HCT116 (cell line): ENCODE data around the gene EVI5. TPM values are rescaled to one million over a fixed set of nuclear protein-coding genes. Genes with fewer than 3 reads are reported as not detected.

Experiments
- ATAC-seq: fragments of 200-7000 bp; cut with Tn5 transposase; 2 replicates; pipeline ENCODE4 v1.9.1; 2020; ENCODE audit warnings: mild to moderate bottlenecking, moderate library complexity
- BruUV-seq: library from RNA; stranded (reverse); fragments of 400-500 nt; replicated peaks from 2 replicates; lab custom pipeline; 2021; lab: Mats Ljungman, UMichigan
- CTCF ChIA-PET: fragments of 300-600 bp; sonication (Branson Sonifier 250); formaldehyde crosslinking; loops from one replicate; lab custom pipeline; 2021; ENCODE audit warnings: antibody characterized with exemption; lab: Charles Lee
- POLR2A ChIA-PET: fragments of 300-600, 350-600 bp; sonication (Branson Sonifier 250); formaldehyde crosslinking; loops from one replicate; lab custom pipeline; 2021; ENCODE audit warnings: antibody characterized with exemption; lab: Charles Lee
- RAD21 ChIA-PET, 2 experiments: fragments of 300-600 bp; sonication (Branson Sonifier 250); formaldehyde crosslinking; loops; one replicate each; lab custom pipeline; 2023; ENCODE audit warnings: low total read pairs in 2 of 2; ENCODE audit not compliant: uncharacterized antibody in 2 of 2, unreplicated experiment in 2 of 2, low non-redundant PET in 1 of 2; lab: Charles Lee
- DNase-seq: peaks from one replicate; pipeline ENCODE4 v3.0.0-alpha.2; 2010; ENCODE audit warnings: low read depth, low spot score
- H2AFZ ChIP-seq: fragments of 200-600 bp; shearing (Covaris generic), sonication (generic); 2 replicates; pipeline ENCODE4 v1.6.1; 2017; ENCODE audit warnings: low read depth, mixed run types, mixed read lengths, antibody characterized with exemption, low read length; ENCODE audit not compliant: poor library complexity, severe bottlenecking
- H3K27ac ChIP-seq: 2 replicates; pipeline ENCODE4 v1.5.1; 2012; ENCODE audit warnings: low read depth, low read length
- H3K27me3 ChIP-seq: fragments of 200-600 bp; sonication (generic); 2 replicates; pipeline ENCODE4 v1.6.1; 2016; ENCODE audit warnings: mixed run types, low read length, mixed read lengths; ENCODE audit not compliant: insufficient read depth
- H3K36me3 ChIP-seq, 2 experiments: fragments of 200-500 bp in 1 of 2; fragments of 200-600 bp in 1 of 2; sonication (Bioruptor generic) in 1 of 2; sonication (generic) in 1 of 2; 2 replicates each; pipeline versions ENCODE4 v1.5.1 to v1.6.1; 2014 to 2016; ENCODE audit warnings: low read length in 2 of 2, inconsistent platforms in 1 of 2, mixed read lengths in 1 of 2, mixed run types in 1 of 2; ENCODE audit not compliant: insufficient read depth in 2 of 2, control insufficient read depth in 1 of 2
- H3K4me1 ChIP-seq, 2 experiments: fragments of 200-600 bp in 1 of 2; sonication (generic) in 1 of 2; 2 replicates each; pipeline versions ENCODE4 v1.5.1 to v1.6.1; 2012 to 2017; ENCODE audit warnings: low read length in 2 of 2, inconsistent platforms in 1 of 2, mild to moderate bottlenecking in 1 of 2, mixed read lengths in 1 of 2, mixed run types in 1 of 2, moderate library complexity in 1 of 2; ENCODE audit not compliant: insufficient read depth in 2 of 2, control insufficient read depth in 1 of 2
- H3K4me2 ChIP-seq: fragments of 200-600 bp; sonication (generic); 2 replicates; pipeline ENCODE4 v1.6.1; 2017; ENCODE audit warnings: mixed run types, low read length, mixed read lengths
- H3K4me3 ChIP-seq, 2 experiments: fragments of 200-600 bp in 1 of 2; sonication (generic) in 1 of 2; replicated peaks in 1 of 2; 2 replicates each; pipeline ENCODE4 v1.5.1; 2011 to 2016; ENCODE audit warnings: low read length in 2 of 2, control low read depth in 1 of 2, low read depth in 1 of 2, mild to moderate bottlenecking in 1 of 2, mixed read lengths in 1 of 2, mixed run types in 1 of 2
- H3K79me2 ChIP-seq: fragments of 200-600 bp; sonication (generic); 2 replicates; pipeline ENCODE4 v1.6.1; 2017; ENCODE audit warnings: mild to moderate bottlenecking, mixed run types, low read length, moderate library complexity, mixed read lengths; ENCODE audit not compliant: insufficient read depth
- H3K9ac ChIP-seq: fragments of 200-600 bp; sonication (generic); 2 replicates; pipeline ENCODE4 v1.6.1; 2016; ENCODE audit warnings: low read length, mixed read lengths
- H3K9me2 ChIP-seq: fragments of 200-600 bp; sonication (generic), shearing (Covaris generic); 2 replicates; pipeline ENCODE4 v1.6.1; 2017; ENCODE audit warnings: mixed run types, mild to moderate bottlenecking, moderate library complexity; ENCODE audit not compliant: insufficient read depth
- H3K9me3 ChIP-seq, 2 experiments: fragments of 200-500 bp in 1 of 2; fragments of 200-600 bp in 1 of 2; sonication (Bioruptor generic) in 1 of 2; sonication (generic) in 1 of 2; 2 replicates each; pipeline ENCODE4 v1.6.1; 2014 to 2017; ENCODE audit warnings: low read length in 2 of 2, mixed read lengths in 2 of 2, inconsistent platforms in 1 of 2, low read depth in 1 of 2, mild to moderate bottlenecking in 1 of 2, mixed run types in 1 of 2, moderate library complexity in 1 of 2; ENCODE audit not compliant: control insufficient read depth in 1 of 2, insufficient read depth in 1 of 2
- H4K20me1 ChIP-seq: fragments of 200-600 bp; sonication (generic), shearing (Covaris generic); 2 replicates; pipeline ENCODE4 v1.6.1; 2017; ENCODE audit warnings: mixed run types, mild to moderate bottlenecking, moderate library complexity; ENCODE audit not compliant: insufficient read depth
- ATF3 ChIP-seq: IDR thresholded peaks from 2 replicates; pipeline ENCODE4 v1.6.1; 2012
- CBX3 ChIP-seq: IDR thresholded peaks from 2 replicates; pipeline ENCODE4 v1.6.1; 2012; ENCODE audit warnings: low read depth
- CEBPB ChIP-seq: IDR thresholded peaks from 2 replicates; pipeline ENCODE4 v1.6.1; 2012; ENCODE audit warnings: low read depth
- CTCF ChIP-seq, 3 experiments: fragments of 200-600 bp in 1 of 3; sonication (generic) in 1 of 3; IDR thresholded peaks in 2 of 3; conservative IDR thresholded peaks in 1 of 3; 2 replicates each; pipeline ENCODE4 v1.5.1; 2012 to 2017; ENCODE audit warnings: low read depth in 2 of 3, low read length in 2 of 3, antibody characterized with exemption in 1 of 3, borderline replicate concordance in 1 of 3, control low read depth in 1 of 3, mild to moderate bottlenecking in 1 of 3, mixed read lengths in 1 of 3, mixed run types in 1 of 3, moderate library complexity in 1 of 3; ENCODE audit not compliant: insufficient read depth in 1 of 3
- EGR1 ChIP-seq: IDR thresholded peaks from 2 replicates; pipeline ENCODE4 v1.6.1; 2012; ENCODE audit warnings: low read depth
- EZH2 ChIP-seq: fragments of 200-600 bp; sonication (generic); IDR thresholded peaks from 2 replicates; pipeline ENCODE4 v1.6.1; 2017; ENCODE audit warnings: antibody characterized with exemption, mixed run types
- FOSL1 ChIP-seq: IDR thresholded peaks from 2 replicates; pipeline ENCODE4 v1.6.1; 2012; ENCODE audit warnings: low read depth
- JUND ChIP-seq: IDR thresholded peaks from 2 replicates; pipeline ENCODE4 v1.6.1; 2012
- POLR2A ChIP-seq: IDR thresholded peaks from 2 replicates; pipeline ENCODE4 v1.7.0; 2011; ENCODE audit warnings: borderline replicate concordance; ENCODE audit not compliant: insufficient read depth, insufficient read length; ENCODE audit errors: extremely low read depth
- REST ChIP-seq: IDR thresholded peaks from 2 replicates; pipeline ENCODE4 v1.6.1; 2012; ENCODE audit warnings: low read depth
- SIN3A ChIP-seq: IDR thresholded peaks from 2 replicates; pipeline ENCODE4 v1.6.1; 2012; ENCODE audit warnings: low read depth
- SRF ChIP-seq: IDR thresholded peaks from 2 replicates; pipeline ENCODE4 v1.6.1; 2012; ENCODE audit warnings: low read depth
- YY1 ChIP-seq: IDR thresholded peaks from 2 replicates; pipeline ENCODE4 v1.6.1; 2011; ENCODE audit warnings: low read length, low read depth, moderate library complexity, mild to moderate bottlenecking; ENCODE audit not compliant: insufficient replicate concordance; ENCODE audit errors: extremely low read depth
- ZBTB33 ChIP-seq: IDR thresholded peaks from 2 replicates; pipeline ENCODE4 v1.6.1; 2011; ENCODE audit warnings: mild to moderate bottlenecking, low read length, moderate library complexity; ENCODE audit not compliant: insufficient replicate concordance; ENCODE audit errors: extremely low read depth
- ZFX ChIP-seq: fragments of 450-650 bp; IDR thresholded peaks from 2 replicates; pipeline ENCODE4 v1.6.1; 2017
- ZNF274 ChIP-seq: fragments of 200-500 bp; sonication (Bioruptor generic); IDR thresholded peaks from 2 replicates; pipeline ENCODE4 v1.6.1; 2014; ENCODE audit warnings: mild to moderate bottlenecking, low read depth, low read length, inconsistent platforms
- intact Hi-C: fragments of 100-400 bp; cut with micrococcal nuclease; formaldehyde crosslinking; loops from 2 replicates; pipeline ENCODE4 v1.10.0; 2022
- total RNA-seq: library from RNA; stranded (reverse); gene quantifications from one replicate; pipeline ENCODE4 v1.2.1, GENCODE V29; 2021; ENCODE audit not compliant: unreplicated experiment

The EVI5 gene
- total RNA-seq, 1 experiment from 2014 or later = 21.8 TPM

- ChIA-PET RAD21 (no interaction called here), CTCF (no interaction called here), POLR2A (no interaction called here)
- Histone ChIP-seq H3K27me3 (no peaks in the 10 kb centered on the region), H2AFZ (no peak overlapping the region), H3K9ac (no peak overlapping the region), H4K20me1 (no peaks in the 10 kb centered on the region), H3K4me2 (no peak overlapping the region), H3K36me3 (no peaks in the 10 kb centered on the region; a peak in 1 of 4 replicates), H3K4me1 (no peaks in the 10 kb centered on the region), H3K9me3 (no peaks in the 10 kb centered on the region), H3K27ac (no peak overlapping the region), H3K9me2 (no peaks in the 10 kb centered on the region), H3K4me3 (no peak overlapping the region), H3K79me2 (no peaks in the 10 kb centered on the region)
- no peak for ATAC-seq
- DNase-seq = no peak
- intact Hi-C loops = no loop called here
- TF ChIP-seq SRF (no peak), EGR1 (no peak), ZNF274 (no peak), REST (no peak), ATF3 (no peak), YY1 (no peak), CBX3 (no peak), POLR2A (no peak), EZH2 (no peak), CTCF (IDR thresholded peaks at IDR 0.05 in 2 of 3, conservative IDR thresholded peaks at IDR 0.05 in 1 of 3; ENCODE audit: borderline replicate concordance in 1 of 3, insufficient read depth in 1 of 3, low read depth in 2 of 3, low read length in 2 of 3) (no peak), JUND (no peak), SIN3A (no peak), ZFX (no peak), FOSL1 (no peak), CEBPB (no peak), ZBTB33 (no peak)
- no TSS peak for BruUV-seq
Measured at GRCh38 chr1:92663775-92664174, 121.1 kb downstream of the EVI5 start.
